Stimulated activated CD4-positive, alpha-beta T cell treated with anti-CD3 and anti-CD28 coated beads, Interleukin-4, amount 100 ng/mL, for 1 hour (primary cell): ENCODE results near the gene IGSF6.
"Not testable (repeated sequence)": the region's sequence is repeated elsewhere in the genome, so short reads cannot be mapped to it uniquely, and the experiment has no call there.

Source experiments
- DNase-seq: peaks from one replicate; pipeline ENCODE4 v3.0.0-alpha.2; 2020

Gene IGSF6

GRCh38 chr16:21628121-21628726 lies 24.2 kb downstream of the IGSF6 start:
- no peak for DNase-seq

DNA sequence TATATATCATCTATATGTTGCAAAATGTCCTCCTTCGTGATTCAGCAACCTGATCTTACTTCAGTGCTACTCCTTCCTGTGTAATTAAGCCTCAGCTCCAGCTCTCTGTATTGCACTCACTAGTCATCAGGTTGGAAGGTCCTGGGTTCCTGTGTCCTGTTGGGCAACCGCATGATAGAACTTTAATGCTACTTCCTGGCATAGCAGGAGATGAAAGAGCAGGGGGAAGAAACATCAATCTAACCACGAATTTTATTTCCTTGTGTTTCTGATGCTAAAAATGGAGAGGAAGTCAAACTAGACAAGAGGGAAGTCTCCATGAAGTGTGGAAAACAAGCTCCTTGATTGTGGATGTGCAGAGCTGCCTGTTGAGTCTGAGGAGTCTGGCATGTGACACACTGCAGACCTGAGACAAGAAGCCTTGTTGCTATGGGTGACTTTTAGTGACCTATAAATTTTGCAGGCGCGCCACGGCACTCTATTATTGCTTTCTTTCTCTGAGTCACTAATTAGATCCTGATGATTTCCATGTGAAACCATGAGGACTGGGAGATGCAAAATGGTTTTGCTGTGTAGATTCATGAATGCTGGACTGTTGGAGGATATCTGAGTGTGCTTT lies 25.6 kb downstream of the IGSF6 start:
- no peak for DNase-seq

DNA sequence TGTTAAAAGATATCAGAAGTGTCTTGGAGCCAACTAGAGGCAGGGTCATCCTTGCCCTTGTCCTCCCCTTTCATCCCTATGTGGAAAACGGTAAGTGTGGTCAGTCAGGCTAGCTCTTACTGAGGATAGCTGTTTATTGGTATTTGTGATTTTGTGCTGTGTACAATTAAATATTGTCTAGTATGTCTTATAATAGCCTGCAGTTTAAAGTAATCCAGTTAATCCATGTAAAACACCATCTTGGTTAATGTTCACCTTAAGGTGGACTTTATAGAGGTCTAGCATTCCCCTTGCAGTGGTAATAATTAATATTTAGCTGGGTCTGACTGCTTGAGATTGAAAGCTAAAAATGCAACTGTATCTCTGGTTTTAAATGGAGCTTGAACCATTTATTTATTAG lies 27.4 kb downstream of the IGSF6 start:
- DNase-seq = no peak

GRCh38 chr16:21622545-21622944 lies 29.9 kb downstream of the IGSF6 start:
- no peak for DNase-seq

DNA sequence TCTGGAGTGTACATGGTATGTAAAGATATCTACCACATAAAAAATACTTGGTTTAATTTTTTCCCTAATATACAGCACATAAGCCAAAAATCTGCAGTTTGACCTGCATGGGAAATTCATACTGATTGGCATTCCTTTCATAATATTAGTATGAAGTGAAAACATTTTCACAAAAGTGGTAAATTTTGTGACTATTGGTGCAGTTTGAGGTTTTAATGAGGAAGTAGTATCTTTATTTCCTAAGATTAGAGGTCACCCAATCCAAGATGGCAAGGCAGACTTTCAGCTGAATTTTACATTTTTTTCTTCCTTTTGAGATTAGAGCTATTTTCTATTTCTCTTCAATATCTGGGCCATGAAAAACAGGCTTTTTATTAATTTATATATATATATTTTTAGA lies 31.8 kb downstream of the IGSF6 start:
- no peak for DNase-seq

GRCh38 chr16:21619765-21620425 lies 32.5 kb downstream of the IGSF6 start:
- DNase-seq = no peak

DNA sequence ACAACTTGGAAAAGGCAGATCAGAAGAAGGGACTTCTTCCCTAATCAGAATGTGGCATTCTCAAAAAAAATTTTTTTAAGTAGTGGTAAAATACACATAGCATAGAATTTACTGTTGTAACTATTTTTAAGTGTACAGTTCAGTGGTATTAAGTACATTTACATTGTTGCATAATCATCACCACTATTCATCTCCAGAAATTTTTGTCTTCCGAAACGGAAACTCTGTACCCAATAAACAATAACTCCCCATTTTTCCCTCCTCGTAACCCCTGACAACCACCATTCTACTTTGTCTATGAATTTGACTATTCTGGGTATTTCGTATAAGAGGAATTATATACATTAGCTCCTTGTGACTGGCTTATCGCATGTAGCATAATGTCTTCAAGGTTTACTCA lies 34.1 kb downstream of the IGSF6 start:
- DNase-seq = no peak

DNA sequence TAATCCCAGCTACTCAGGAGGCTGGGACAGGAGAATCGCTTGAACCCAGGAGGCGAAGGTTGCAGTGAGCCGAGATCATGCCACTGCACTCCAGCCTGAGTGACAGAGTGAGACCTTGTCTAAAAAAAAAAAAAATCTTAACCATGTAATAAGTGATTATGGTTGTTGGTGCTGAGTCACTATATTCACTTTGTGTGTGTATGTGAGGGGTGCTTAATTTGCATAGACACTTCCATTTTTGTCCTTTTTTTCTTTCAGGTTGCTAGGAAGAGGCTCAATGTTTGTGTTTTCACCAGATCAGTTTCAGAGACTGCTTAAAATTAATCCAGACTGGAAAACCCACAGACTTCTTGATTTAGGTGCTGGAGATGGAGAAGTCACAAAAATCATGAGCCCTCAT lies 34.8 kb downstream of the IGSF6 start:
- DNase-seq = no peak

GRCh38 chr16:21614896-21615295 lies 37.5 kb downstream of the IGSF6 start:
- DNase-seq = no peak

- no peak for DNase-seq
These were observed 38.6 kb downstream of the IGSF6 start for GRCh38 chr16:21613781-21614180.

GRCh38 chr16:21613361-21613760 lies 39.0 kb downstream of the IGSF6 start:
- DNase-seq = no peak

GRCh38 chr16:21611556-21612384 lies 40.6 kb downstream of the IGSF6 start:
- DNase-seq = no peak

- no peak for DNase-seq
These were observed 41.2 kb downstream of the IGSF6 start for GRCh38 chr16:21611198-21611555.

GRCh38 chr16:21610766-21611165 lies 41.6 kb downstream of the IGSF6 start:
- no peak for DNase-seq

DNA sequence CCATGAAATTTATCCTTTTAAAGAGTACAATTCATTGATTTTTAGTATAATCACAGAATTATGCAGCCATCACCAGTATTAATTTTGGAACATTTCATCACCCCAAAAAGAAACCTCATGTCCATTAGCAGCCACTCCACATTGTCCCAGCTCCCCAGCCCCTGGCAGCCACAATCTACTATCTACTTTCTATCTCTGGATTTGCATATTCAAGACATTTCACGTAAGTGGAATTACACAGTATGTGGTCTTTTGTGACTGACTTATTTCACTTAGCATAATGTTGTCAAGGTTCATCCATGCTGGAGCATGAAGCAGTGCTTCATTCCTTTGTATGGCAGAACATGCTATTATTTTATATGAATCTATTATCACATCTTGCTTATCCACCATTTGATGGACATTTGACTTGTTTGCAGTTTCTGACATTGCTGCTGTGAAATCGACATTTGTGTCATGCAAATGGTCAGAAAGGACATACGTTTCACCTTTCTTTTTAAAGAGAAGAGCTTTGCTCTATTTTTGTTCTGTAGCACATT lies 42.3 kb downstream of the IGSF6 start:
- no peak for DNase-seq

- DNase-seq = no peak
These were observed 43.6 kb downstream of the IGSF6 start for GRCh38 chr16:21608639-21609328.

- DNase-seq = not testable (repeated sequence)
These were observed 46.6 kb downstream of the IGSF6 start for GRCh38 chr16:21605848-21606247.

GRCh38 chr16:21603928-21604327 lies 48.5 kb downstream of the IGSF6 start:
- DNase-seq = no peak

DNA sequence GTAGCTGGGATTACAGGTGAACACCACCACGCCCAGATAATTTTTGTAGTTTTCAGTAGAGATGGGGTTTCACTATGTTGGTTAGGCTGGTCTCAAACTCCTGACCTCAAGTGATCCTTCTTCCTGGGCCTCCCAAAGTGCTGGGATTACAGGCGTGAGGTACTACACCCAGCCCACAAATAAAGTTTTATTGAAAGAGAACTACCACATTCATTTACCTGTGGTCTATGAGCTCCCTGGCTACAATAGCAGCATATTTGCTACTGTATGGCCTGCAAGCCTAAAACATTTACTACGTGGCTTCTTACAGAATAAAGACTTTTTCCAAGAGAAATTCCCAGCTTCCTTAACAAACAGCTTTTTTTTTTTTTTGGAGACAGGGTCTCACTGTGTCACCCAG lies 49.6 kb downstream of the IGSF6 start:
- DNase-seq = no peak

DNA sequence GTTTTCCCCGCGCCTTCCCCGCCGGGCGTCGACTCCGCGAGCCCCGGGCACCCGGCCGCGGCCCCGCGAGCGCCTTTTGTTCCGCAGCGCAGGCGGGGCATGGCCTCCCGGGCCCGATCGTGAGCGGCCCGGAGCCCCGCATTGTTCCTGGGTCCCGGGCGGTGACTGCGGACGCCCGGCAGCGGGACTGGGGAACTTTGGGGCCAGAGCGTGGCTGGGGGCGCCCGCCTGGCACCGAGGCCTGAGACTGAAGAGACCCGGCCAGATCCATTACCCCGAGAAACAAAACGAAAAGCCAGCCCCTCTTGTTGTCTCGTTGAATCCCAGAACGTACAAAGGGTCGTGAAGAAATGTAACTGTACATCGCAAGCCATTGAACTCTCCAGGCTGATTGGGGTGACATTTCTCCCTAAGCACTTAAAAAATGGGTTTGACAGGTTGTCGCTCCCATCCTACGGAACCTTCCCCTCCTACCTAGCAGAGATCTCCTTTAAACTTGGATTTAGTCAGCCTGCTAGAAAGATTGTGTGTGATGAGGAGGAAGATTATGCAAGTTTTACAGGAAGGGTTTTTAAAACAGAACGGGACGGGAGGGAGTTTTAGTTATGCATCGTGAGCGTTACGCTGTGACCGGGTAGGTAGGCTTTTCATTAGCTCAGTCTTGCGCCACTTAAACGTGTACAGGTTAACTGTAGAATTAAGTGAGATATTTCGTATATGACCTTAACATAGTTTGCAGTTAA lies 52.2 kb downstream of the IGSF6 start:
- DNase-seq = no peak

DNA sequence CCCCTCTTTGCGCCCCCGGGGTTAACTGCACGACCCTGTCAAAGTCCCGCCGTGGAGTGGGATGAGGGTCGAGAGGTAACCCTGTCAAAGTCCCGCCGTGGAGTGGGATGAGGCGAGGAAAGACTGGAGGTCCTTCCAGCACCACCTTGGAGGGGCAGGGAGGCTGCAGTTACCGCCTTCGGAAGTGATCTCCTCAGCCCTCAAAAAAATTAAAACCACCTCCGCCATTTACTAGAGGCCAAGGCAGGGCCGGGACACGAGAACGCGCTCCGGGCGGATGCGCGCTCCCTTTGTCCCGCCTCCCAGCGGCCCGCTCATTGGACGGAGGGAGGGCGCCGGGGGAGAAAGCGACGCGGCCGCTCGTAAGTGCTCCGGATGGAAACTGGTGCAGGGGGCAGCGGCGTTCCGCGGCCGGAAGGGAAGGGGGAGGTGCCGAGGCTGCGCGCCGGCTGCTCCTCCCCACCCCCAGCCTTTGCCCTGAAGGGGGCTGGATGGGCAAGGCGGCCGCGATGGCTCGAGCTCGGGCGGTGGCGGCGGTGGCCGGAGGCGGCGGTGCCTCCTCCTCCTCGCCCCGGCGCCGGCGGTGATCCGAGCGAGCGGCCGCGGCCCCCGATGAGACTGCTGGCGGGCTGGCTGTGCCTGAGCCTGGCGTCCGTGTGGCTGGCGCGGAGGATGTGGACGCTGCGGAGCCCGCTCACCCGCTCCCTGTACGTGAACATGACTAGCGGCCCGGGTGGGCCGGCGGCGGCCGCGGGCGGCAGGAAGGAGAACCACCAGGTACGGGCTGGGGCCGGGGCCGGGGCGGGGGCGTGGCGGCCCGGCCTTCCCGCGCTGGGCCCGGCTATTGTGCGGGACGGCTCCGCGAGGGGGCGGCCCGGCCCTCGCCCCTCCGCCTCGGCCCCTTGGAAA lies 53.0 kb downstream of the IGSF6 start, which contains the start of gene METTL9:
TSS of gene METTL9 (plus strand) at position 456 of the 909 bp plus-strand sequence. CDS start at position 613, 157 bp downstream.
- peak; percentile 92 for DNase-seq
